B cell (primary cell): ENCODE results near the gene YBEY. TPM values are rescaled to one million over a fixed set of nuclear protein-coding genes. Genes with fewer than 3 reads are reported as not detected.

Experiments
- ATAC-seq: fragments of 200-7000 bp; cut with Tn5 transposase; one replicate; pipeline ENCODE4 v1.10.0; 2021; ENCODE audit warnings: low read depth, mild to moderate bottlenecking, moderate number of reproducible peaks, moderate library complexity
- CTCF ChIA-PET: fragments of 350-600 bp; sonication (Branson Sonifier 250); formaldehyde crosslinking; loops from one replicate; lab custom pipeline; 2021; ENCODE audit warnings: antibody characterized with exemption, inconsistent platforms; lab: Charles Lee
- POLR2A ChIA-PET: fragments of 350-600 bp; sonication (Branson Sonifier 250); formaldehyde crosslinking; loops from one replicate; lab custom pipeline; 2021; ENCODE audit warnings: antibody characterized with exemption; lab: Charles Lee
- DNase-seq: peaks from one replicate; pipeline ENCODE4 v3.0.0; 2013
- H2AFZ ChIP-seq: 2 replicates; pipeline ENCODE4 v1.6.1; 2012; ENCODE audit warnings: mild to moderate bottlenecking, low read depth, low read length; ENCODE audit not compliant: insufficient read depth, poor library complexity, severe bottlenecking
- H3K27ac ChIP-seq, 2 donors: 1 replicate in 1 of 2; 2 replicates in 1 of 2; pipeline ENCODE4 v1.5.1; 2012 to 2013; ENCODE audit warnings: low read length in 2 of 2, mild to moderate bottlenecking in 2 of 2, moderate library complexity in 1 of 2
- H3K27me3 ChIP-seq, 4 experiments: fragments of 200-600 bp in 1 of 4; sonication (generic) in 1 of 4; replicated peaks in 1 of 4; 1 replicate in 2 of 4; 2 replicates in 2 of 4; pipeline versions ENCODE4 v1.6.1 to v1.7.0; 2013 to 2016; ENCODE audit warnings: low read length in 3 of 4, mild to moderate bottlenecking in 2 of 4, mixed read lengths in 1 of 4, moderate library complexity in 1 of 4; ENCODE audit not compliant: insufficient read depth in 4 of 4, control insufficient read depth in 3 of 4; ENCODE audit errors: control extremely low read depth in 1 of 4
- H3K36me3 ChIP-seq, 2 experiments: replicated peaks in 1 of 2; 1 replicate in 1 of 2; 2 replicates in 1 of 2; pipeline versions ENCODE4 v1.6.1 to v1.7.1; 2013; ENCODE audit warnings: low read length in 1 of 2; ENCODE audit not compliant: insufficient read depth in 2 of 2, control insufficient read depth in 1 of 2; ENCODE audit errors: control extremely low read depth in 1 of 2, extremely low read depth in 1 of 2
- H3K4me1 ChIP-seq, 2 donors: fragments of 200-600 bp in 1 of 2; sonication (generic) in 1 of 2; 1 replicate in 1 of 2; 2 replicates in 1 of 2; pipeline versions ENCODE4 v1.5.1 to v1.6.1; 2013 to 2017; ENCODE audit warnings: low read length in 2 of 2; ENCODE audit not compliant: control insufficient read depth in 2 of 2, insufficient read depth in 2 of 2
- H3K4me2 ChIP-seq: replicated peaks from 2 replicates; pipeline ENCODE3; 2012; ENCODE audit warnings: mild to moderate bottlenecking, low read depth, low read length; ENCODE audit not compliant: poor library complexity, severe bottlenecking
- H3K4me3 ChIP-seq, 5 experiments: fragments of 200-600 bp in 1 of 5; sonication (generic) in 1 of 5; 1 replicate in 3 of 5; 2 replicates in 2 of 5; pipeline versions ENCODE4 v1.5.1 to v1.7.0; 2011 to 2016; ENCODE audit warnings: low read length in 4 of 5, mild to moderate bottlenecking in 4 of 5, low read depth in 2 of 5, control low read depth in 1 of 5, moderate library complexity in 1 of 5; ENCODE audit not compliant: insufficient read depth in 1 of 5; ENCODE audit errors: control extremely low read depth in 1 of 5, extremely low read depth in 1 of 5
- H3K79me2 ChIP-seq: fragments of 200-600 bp; sonication (generic); one replicate; pipeline ENCODE4 v1.6.0; 2016; ENCODE audit warnings: low read length; ENCODE audit not compliant: control insufficient read depth, insufficient read depth
- H3K9ac ChIP-seq: fragments of 200-600 bp; sonication (generic); 2 replicates; pipeline ENCODE4 v1.6.1; 2017; ENCODE audit warnings: mild to moderate bottlenecking, low read length, moderate library complexity
- H3K9me3 ChIP-seq, 3 donors: one replicate each; pipeline versions ENCODE4 v1.6.1 to v1.7.1; 2013; ENCODE audit warnings: low read length in 2 of 3; ENCODE audit not compliant: control insufficient read depth in 2 of 3, insufficient read depth in 1 of 3; ENCODE audit errors: control extremely low read depth in 1 of 3
- H4K20me1 ChIP-seq: 2 replicates; pipeline ENCODE4 v1.6.0; 2012; ENCODE audit warnings: mild to moderate bottlenecking, low read length; ENCODE audit not compliant: insufficient read depth, control insufficient read depth, poor library complexity, severe bottlenecking
- H3K27ac Mint-ChIP-seq: one replicate; pipeline ENCODE4 v1.8.0; 2021; ENCODE audit warnings: mixed read lengths
- H3K27me3 Mint-ChIP-seq: one replicate; pipeline ENCODE4 v1.8.0; 2021; ENCODE audit warnings: mixed read lengths
- H3K4me1 Mint-ChIP-seq: one replicate; pipeline ENCODE4 v1.8.0; 2021; ENCODE audit warnings: mixed read lengths
- H3K4me3 Mint-ChIP-seq: one replicate; pipeline ENCODE4 v1.8.0; 2021; ENCODE audit warnings: mixed read lengths
- H3K9me3 Mint-ChIP-seq: one replicate; pipeline ENCODE4 v1.8.0; 2022; ENCODE audit warnings: mixed read lengths; ENCODE audit not compliant: insufficient read depth
- EZH2 ChIP-seq: IDR thresholded peaks from 2 replicates; pipeline ENCODE4 v1.6.1; 2012; ENCODE audit warnings: borderline replicate concordance, low read depth, mild to moderate bottlenecking, moderate library complexity, low read length; ENCODE audit not compliant: insufficient read depth, poor library complexity, severe bottlenecking
- WGBS: methylation state at CpG from one replicate; pipeline ENCODE4 v1.1.5; 2013; ENCODE audit warnings: missing lambda C conversion rate; ENCODE audit not compliant: insufficient coverage; 5-methylcytosine and 5-hydroxymethylcytosine counted together
- intact Hi-C: fragments of 100-400 bp; cut with micrococcal nuclease; formaldehyde crosslinking; loops from one replicate; pipeline ENCODE4 v1.10.0; 2022
- polyA minus RNA-seq: library from RNA; depleted of rRNA, polyadenylated mRNA; stranded (reverse); fragments of >200 nt; gene quantifications from 2 replicates; pipeline ENCODE4 v1.2.3, GENCODE V29; 2012
- polyA plus RNA-seq: library from polyadenylated mRNA; depleted of rRNA; stranded (reverse); fragments of >200 nt; gene quantifications from 2 replicates; pipeline ENCODE4 v1.2.3, GENCODE V29; 2012
- total RNA-seq, 2 donors: library from RNA; stranded (reverse); fragments of 120-200 nt in 1 of 2; gene quantifications; 1 replicate in 1 of 2; 2 replicates in 1 of 2; pipeline versions ENCODE4 v1.2.3 to v1.2.4, GENCODE V29; 2013 to 2022
- TF ChIP-seq, protein P1 (sequence below): fragments of 200-600 bp; IDR thresholded peaks from one replicate; pipeline ENCODE4 v1.8.0; 2022; ENCODE audit warnings: antibody characterized with exemption, mild to moderate bottlenecking

The YBEY gene, protein sequence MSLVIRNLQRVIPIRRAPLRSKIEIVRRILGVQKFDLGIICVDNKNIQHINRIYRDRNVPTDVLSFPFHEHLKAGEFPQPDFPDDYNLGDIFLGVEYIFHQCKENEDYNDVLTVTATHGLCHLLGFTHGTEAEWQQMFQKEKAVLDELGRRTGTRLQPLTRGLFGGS
- 15.0 and 18.1 TPM in 2 replicates for total RNA-seq
- total RNA-seq (2013), result 28.3 TPM
- 16.5 and 21.6 TPM in 2 replicates for polyA plus RNA-seq
- 8.6 and 10.9 TPM in 2 replicates for polyA minus RNA-seq

DNA sequence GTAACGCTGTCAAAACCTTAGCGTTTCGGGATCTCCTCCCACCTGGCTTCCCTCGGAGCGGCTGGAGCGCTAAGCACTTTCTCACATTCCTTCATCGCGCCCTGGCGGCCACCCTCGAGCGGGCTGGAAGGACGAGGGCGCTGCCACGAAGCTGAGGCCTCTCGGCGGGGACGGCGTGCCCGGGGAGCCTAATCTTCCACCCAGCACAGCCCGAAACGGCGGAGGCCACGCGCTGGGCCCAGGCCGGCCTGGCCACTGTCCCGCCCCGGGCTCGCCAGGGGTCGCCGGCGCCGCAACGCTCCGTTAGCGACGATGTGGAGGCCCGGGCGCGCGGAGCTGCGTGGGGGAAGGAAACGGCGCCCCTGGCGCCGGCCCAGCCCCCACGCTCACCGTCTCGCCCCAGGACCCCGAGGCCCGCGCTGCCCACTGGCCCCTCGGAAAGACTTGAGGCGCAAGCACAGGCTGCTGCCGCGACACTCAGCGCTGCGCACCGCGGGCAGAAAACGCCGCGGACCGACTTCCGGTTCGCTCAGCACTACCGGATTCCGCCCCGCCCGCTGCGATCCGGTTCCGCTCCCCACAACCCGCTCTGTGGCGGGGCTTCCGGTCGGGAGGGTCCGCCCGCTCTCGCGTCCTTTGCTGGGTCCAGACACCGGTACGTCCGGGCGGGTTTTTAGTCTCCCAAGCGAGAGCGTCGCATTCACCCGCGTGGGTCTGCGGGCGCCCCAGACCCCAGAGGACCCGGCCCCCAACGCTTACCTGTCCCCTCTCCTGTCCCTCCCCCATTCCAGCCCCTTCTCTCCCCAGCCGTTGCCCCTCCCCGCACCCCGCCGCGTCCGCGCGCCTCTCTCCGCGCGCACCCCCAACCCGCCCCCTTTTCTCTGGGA lies at the start of gene YBEY:
YBEY (plus strand) TSS at position 582 of the 887 bp plus-strand sequence. CDS start 572 bp downstream, outside the sequence.
- Mint-ChIP-seq H3K4me3 (peak within 1 kb of the TSS; percentile 93), H3K27me3 (no peaks in the 10 kb centered on the region), H3K4me1 (peaks cover 47% of the 10 kb centered on the region), H3K9me3 (no peaks in the 10 kb centered on the region), H3K27ac (peak within 1 kb of the TSS; percentile 92)
- ChIA-PET CTCF (interaction anchor here (0.8 to 3.0 kb wide), 5 partner anchors 39 to 143 kb away, joined by 3 to 17 read pairs (median 4); a partner anchor contains a TSS), POLR2A (no interaction called here)
- H3K9ac ChIP-seq, result peak within 1 kb of the TSS; percentile 78
- peak within 1 kb of the TSS; percentile 94 for H2AFZ ChIP-seq
- H3K79me2 ChIP-seq, result peaks cover 48% of the 10 kb centered on the region
- peak; percentile 83 for ATAC-seq
- H3K4me2 ChIP-seq, result peak within 1 kb of the TSS; percentile 84
- DNase-seq, result peak; percentile 91
- peaks cover 30 to 52% of the 10 kb centered on the region in 2 donors for H3K4me1 ChIP-seq
- H3K4me3 ChIP-seq, result peak within 1 kb of the TSS; percentile 68 to 86 (median 78)
- H3K36me3 ChIP-seq, result peaks cover 0 to 17% of the 10 kb centered on the region in 2 experiments
- no peaks in the 10 kb centered on the region for H3K27me3 ChIP-seq
- peak within 1 kb of the TSS; percentile 61 to 87 for H3K27ac ChIP-seq
- H4K20me1 ChIP-seq, result peaks cover 38% of the 10 kb centered on the region
- WGBS, result under 1% methylated on average over 94 of the region's 105 CpGs
- no peaks in the 10 kb centered on the region for H3K9me3 ChIP-seq
- intact Hi-C loops, result loop anchor here (1.0 kb wide), 5 partner anchors 10 to 172 kb away; partner anchors contain the start of genes DIP2A, LSS and PCNT
- no peak for TF ChIP-seq EZH2
- TF ChIP-seq, protein P1, sequence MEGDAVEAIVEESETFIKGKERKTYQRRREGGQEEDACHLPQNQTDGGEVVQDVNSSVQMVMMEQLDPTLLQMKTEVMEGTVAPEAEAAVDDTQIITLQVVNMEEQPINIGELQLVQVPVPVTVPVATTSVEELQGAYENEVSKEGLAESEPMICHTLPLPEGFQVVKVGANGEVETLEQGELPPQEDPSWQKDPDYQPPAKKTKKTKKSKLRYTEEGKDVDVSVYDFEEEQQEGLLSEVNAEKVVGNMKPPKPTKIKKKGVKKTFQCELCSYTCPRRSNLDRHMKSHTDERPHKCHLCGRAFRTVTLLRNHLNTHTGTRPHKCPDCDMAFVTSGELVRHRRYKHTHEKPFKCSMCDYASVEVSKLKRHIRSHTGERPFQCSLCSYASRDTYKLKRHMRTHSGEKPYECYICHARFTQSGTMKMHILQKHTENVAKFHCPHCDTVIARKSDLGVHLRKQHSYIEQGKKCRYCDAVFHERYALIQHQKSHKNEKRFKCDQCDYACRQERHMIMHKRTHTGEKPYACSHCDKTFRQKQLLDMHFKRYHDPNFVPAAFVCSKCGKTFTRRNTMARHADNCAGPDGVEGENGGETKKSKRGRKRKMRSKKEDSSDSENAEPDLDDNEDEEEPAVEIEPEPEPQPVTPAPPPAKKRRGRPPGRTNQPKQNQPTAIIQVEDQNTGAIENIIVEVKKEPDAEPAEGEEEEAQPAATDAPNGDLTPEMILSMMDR, result peak; percentile 55
